ENCODE results near the gene DVL2.

Gene DVL2

GRCh38 chr17:7179317-7180254 lies 54.7 kb downstream of the DVL2 start, which contains the start of gene ASGR1:
TSS of gene ASGR1 (minus strand) at chr17:7179370. CDS start at chr17:7178563, 807 bp downstream.
- H3K27ac ChIP-seq = no peak within 1 kb of the TSS
- H3K4me3 ChIP-seq = peak within 1 kb of the TSS; percentile 86
- no peaks in the 10 kb centered on the region for H3K36me3 ChIP-seq (ENCODE audit: insufficient read depth, low read length)
- DNase-seq (ENCODE audit: low read depth, low spot score) = no peak
- TF ChIP-seq EZH2 (IDR thresholded peaks at IDR 0.05) (no peak), FOXP2 (optimal IDR thresholded peaks at IDR 0.05; ENCODE audit: control extremely low read depth, extremely low read length, insufficient read depth) (no peak), POLR2AphosphoS5 (IDR thresholded peaks at IDR 0.05; ENCODE audit: borderline replicate concordance, low read depth, low read length) (no peak)
- no peaks in the 10 kb centered on the region for H3K9me3 ChIP-seq (ENCODE audit: low read depth, low read length)
- H3K9ac ChIP-seq (ENCODE audit: insufficient read length) = peak within 1 kb of the TSS; percentile 71

GRCh38 chr17:7178973-7179316 lies 55.4 kb downstream of the DVL2 start:
- H3K9ac ChIP-seq (ENCODE audit: insufficient read length) = no peak overlapping the region
- no peak for DNase-seq (ENCODE audit: low read depth, low spot score)
- no peaks in the 10 kb centered on the region for H3K36me3 ChIP-seq (ENCODE audit: insufficient read depth, low read length)
- H3K27ac ChIP-seq = no peak overlapping the region
- no peak overlapping the region for H3K4me3 ChIP-seq
- TF ChIP-seq FOXP2 (optimal IDR thresholded peaks at IDR 0.05; ENCODE audit: control extremely low read depth, extremely low read length, insufficient read depth) (no peak), EZH2 (IDR thresholded peaks at IDR 0.05) (no peak), POLR2AphosphoS5 (IDR thresholded peaks at IDR 0.05; ENCODE audit: borderline replicate concordance, low read depth, low read length) (no peak)
- H3K9me3 ChIP-seq (ENCODE audit: low read depth, low read length) = no peaks in the 10 kb centered on the region

GRCh38 chr17:7177954-7178477 lies 56.3 kb downstream of the DVL2 start:
- Histone ChIP-seq H3K9ac (ENCODE audit: insufficient read length) (peak overlapping the region; percentile 71), H3K9me3 (ENCODE audit: low read depth, low read length) (no peaks in the 10 kb centered on the region), H3K27ac (no peak overlapping the region), H3K4me3 (peak overlapping the region; percentile 86), H3K36me3 (ENCODE audit: insufficient read depth, low read length) (no peaks in the 10 kb centered on the region)
- DNase-seq (ENCODE audit: low read depth, low spot score) = no peak
- no peak for TF ChIP-seq FOXP2 (optimal IDR thresholded peaks at IDR 0.05; ENCODE audit: control extremely low read depth, extremely low read length, insufficient read depth)
- TF ChIP-seq POLR2AphosphoS5 (IDR thresholded peaks at IDR 0.05; ENCODE audit: borderline replicate concordance, low read depth, low read length) = no peak
- no peak for TF ChIP-seq EZH2 (IDR thresholded peaks at IDR 0.05)

GRCh38 chr17:7177191-7177953 lies 56.9 kb downstream of the DVL2 start:
- no peak for TF ChIP-seq EZH2 (IDR thresholded peaks at IDR 0.05)
- no peak for TF ChIP-seq POLR2AphosphoS5 (IDR thresholded peaks at IDR 0.05; ENCODE audit: borderline replicate concordance, low read depth, low read length)
- TF ChIP-seq FOXP2 (optimal IDR thresholded peaks at IDR 0.05; ENCODE audit: control extremely low read depth, extremely low read length, insufficient read depth) = no peak
- Histone ChIP-seq H3K36me3 (ENCODE audit: insufficient read depth, low read length) (no peaks in the 10 kb centered on the region), H3K27ac (no peak overlapping the region), H3K4me3 (peak overlapping the region; percentile 86), H3K9ac (ENCODE audit: insufficient read length) (peak overlapping the region; percentile 71), H3K9me3 (ENCODE audit: low read depth, low read length) (no peaks in the 10 kb centered on the region)
- DNase-seq (ENCODE audit: low read depth, low spot score) = peak; percentile 14

- Histone ChIP-seq H3K9me3 (ENCODE audit: low read depth, low read length) (no peaks in the 10 kb centered on the region), H3K9ac (ENCODE audit: insufficient read length) (peak overlapping the region; percentile 27), H3K4me3 (peak overlapping the region; percentile 86), H3K27ac (no peak overlapping the region), H3K36me3 (ENCODE audit: insufficient read depth, low read length) (no peaks in the 10 kb centered on the region)
- TF ChIP-seq EZH2 (IDR thresholded peaks at IDR 0.05) (no peak), FOXP2 (optimal IDR thresholded peaks at IDR 0.05; ENCODE audit: control extremely low read depth, extremely low read length, insufficient read depth) (no peak)
- no peak for DNase-seq (ENCODE audit: low read depth, low spot score)
Observed at GRCh38 chr17:7176841-7177190, 57.5 kb downstream of the DVL2 start.

- Histone ChIP-seq H3K9ac (ENCODE audit: insufficient read length) (no peak overlapping the region), H3K36me3 (ENCODE audit: insufficient read depth, low read length) (no peaks in the 10 kb centered on the region), H3K4me3 (no peak overlapping the region), H3K9me3 (ENCODE audit: low read depth, low read length) (no peaks in the 10 kb centered on the region), H3K27ac (no peak overlapping the region)
- TF ChIP-seq FOXP2 (optimal IDR thresholded peaks at IDR 0.05; ENCODE audit: control extremely low read depth, extremely low read length, insufficient read depth) (no peak), EZH2 (IDR thresholded peaks at IDR 0.05) (no peak)
- DNase-seq (ENCODE audit: low read depth, low spot score) = no peak
Observed at GRCh38 chr17:7176107-7176840, 58.0 kb downstream of the DVL2 start.

Measured in SK-N-MC (cell line).